Activated CD8-positive, alpha-beta memory T cell treated with anti-CD3 and anti-CD28 coated beads for 36 hours (primary cell): ENCODE results near the gene EFNA2. TPM values are rescaled to one million over a fixed set of nuclear protein-coding genes. Genes with fewer than 3 reads are reported as not detected.

ENCODE experiments used
- CTCF ChIA-PET: fragments of 350-600 bp; sonication (Branson Sonifier 250); formaldehyde crosslinking; loops from one replicate; lab custom pipeline; 2021; ENCODE audit warnings: antibody characterized with exemption; lab: Charles Lee
- POLR2A ChIA-PET: fragments of 350-600 bp; sonication (Branson Sonifier 250); formaldehyde crosslinking; loops from one replicate; lab custom pipeline; 2021; ENCODE audit warnings: antibody characterized with exemption; lab: Charles Lee
- total RNA-seq, 2 experiments: library from RNA; stranded (reverse); gene quantifications; one replicate each; pipeline ENCODE4 v1.2.3, GENCODE V29; 2021

The EFNA2 gene
- total RNA-seq, 2 experiments from 2014 or later: not detected

GRCh38 chr19:1264801-1265614 lies 20.7 kb upstream of the EFNA2 start:
- CTCF ChIA-PET: interaction anchor here (1.3 to 17.9 kb wide), 2 partner anchors 9 to 21 kb away, joined by 3 to 373 read pairs; partner anchors contain the start of gene ATP5F1D
- POLR2A ChIA-PET: interaction anchor here (2.1 to 3.1 kb wide), 2 partner anchors 13 to 21 kb away, joined by 17 to 47 read pairs; no protein-coding TSS in a partner anchor

- ChIA-PET CTCF (interaction anchor here (1.3 to 17.9 kb wide), 5 partner anchors 8 to 135 kb away, joined by 3 to 373 read pairs (median 8); partner anchors contain the start of genes ATP5F1D and CBARP), POLR2A (interaction anchor here (0.5 to 3.1 kb wide), 4 partner anchors 11 to 21 kb away, joined by 3 to 47 read pairs (median 10); no protein-coding TSS in a partner anchor)
These were observed 20.0 kb upstream of the EFNA2 start for GRCh38 chr19:1265615-1266128.

GRCh38 chr19:1266129-1266915 lies 19.4 kb upstream of the EFNA2 start:
- ChIA-PET POLR2A (interaction anchor here (0.5 to 3.1 kb wide), 11 partner anchors 9 to 192 kb away, joined by 3 to 47 read pairs (median 3); partner anchors contain the start of genes ATP5F1D, FAM174C and GPX4), CTCF (interaction anchor here (0.6 to 17.9 kb wide), 13 partner anchors 9 to 467 kb away, joined by 3 to 373 read pairs (median 3); partner anchors contain the start of genes ABCA7, ARHGAP45, ATP5F1D and CBARP)

GRCh38 chr19:1266916-1267476 lies 18.7 kb upstream of the EFNA2 start:
- ChIA-PET POLR2A (interaction anchor here (0.6 to 3.1 kb wide), 10 partner anchors 8 to 193 kb away, joined by 3 to 47 read pairs (median 4); partner anchors contain the start of genes ATP5F1D, FAM174C and GPX4), CTCF (interaction anchor here (0.7 to 17.9 kb wide), 12 partner anchors 8 to 468 kb away, joined by 3 to 373 read pairs (median 4); partner anchors contain the start of genes ABCA7, ARHGAP45, ATP5F1D and CBARP)

GRCh38 chr19:1267477-1268225 lies 18.0 kb upstream of the EFNA2 start:
- POLR2A ChIA-PET: interaction anchor here (3.1 kb wide), 1 partner anchor 23 kb away, joined by 47 read pairs; no protein-coding TSS in a partner anchor
- CTCF ChIA-PET: interaction anchor here (1.6 to 17.9 kb wide), 3 partner anchors 13 to 200 kb away, joined by 8 to 373 read pairs (median 76); partner anchors contain the start of genes ARHGAP45 and ATP5F1D

GRCh38 chr19:1268226-1269064 lies 17.2 kb upstream of the EFNA2 start:
- CTCF ChIA-PET: interaction anchor here (1.2 to 17.9 kb wide), 4 partner anchors 9 to 25 kb away, joined by 3 to 373 read pairs (median 40); partner anchors contain the start of gene ATP5F1D
- POLR2A ChIA-PET: interaction anchor here (0.5 to 3.1 kb wide), 19 partner anchors 8 to 247 kb away, joined by 3 to 47 read pairs (median 4); partner anchors contain the start of genes ARHGAP45, ATP5F1D and RNU6-2

- CTCF ChIA-PET: interaction anchor here (1.2 to 17.9 kb wide), 4 partner anchors 8 to 25 kb away, joined by 3 to 373 read pairs (median 40); partner anchors contain the start of gene ATP5F1D
- POLR2A ChIA-PET: interaction anchor here (0.5 to 1.4 kb wide), 20 partner anchors 9 to 384 kb away, joined by 3 to 38 read pairs (median 3); partner anchors contain the start of genes ARHGAP45, ATP5F1D and RNU6-2
These were observed 16.6 kb upstream of the EFNA2 start, which contains the start of gene CIRBP for GRCh38 chr19:1269065-1269477. Gene CIRBP, plus strand, starts transcription at chr19:1269332. Its CDS starts 1,602 bp downstream, at chr19:1270934.

- CTCF ChIA-PET: interaction anchor here (1.2 to 17.9 kb wide), 4 partner anchors 8 to 26 kb away, joined by 3 to 373 read pairs (median 40); partner anchors contain the start of gene ATP5F1D
- POLR2A ChIA-PET: interaction anchor here (0.5 to 1.4 kb wide), 11 partner anchors 9 to 384 kb away, joined by 3 to 38 read pairs (median 4); partner anchors contain the start of gene ATP5F1D
These were observed 16.0 kb upstream of the EFNA2 start for GRCh38 chr19:1269478-1270212.

- CTCF ChIA-PET: interaction anchor here (4.3 to 17.9 kb wide), 2 partner anchors 26 to 27 kb away, joined by 31 to 373 read pairs; partner anchors contain the start of gene ATP5F1D
- POLR2A ChIA-PET: no interaction called here
These were observed 15.3 kb upstream of the EFNA2 start for GRCh38 chr19:1270213-1270853.

GRCh38 chr19:1270854-1271527 lies 14.7 kb upstream of the EFNA2 start:
- ChIA-PET POLR2A (interaction anchor here (1.2 kb wide), 1 partner anchor 30 kb away, joined by 5 read pairs; the partner anchor contains the start of gene ATP5F1D), CTCF (interaction anchor here (0.6 to 4.3 kb wide), 2 partner anchors 13 to 27 kb away, joined by 4 to 31 read pairs; no protein-coding TSS in a partner anchor)

- ChIA-PET CTCF (interaction anchor here (0.6 to 4.3 kb wide), 2 partner anchors 14 to 27 kb away, joined by 4 to 31 read pairs; no protein-coding TSS in a partner anchor), POLR2A (interaction anchor here (1.2 to 1.3 kb wide), 2 partner anchors 28 to 31 kb away, joined by 5 to 7 read pairs; partner anchors contain the start of gene ATP5F1D)
These were observed 13.9 kb upstream of the EFNA2 start for GRCh38 chr19:1271528-1272422.

- POLR2A ChIA-PET: interaction anchor here (1.0 to 1.3 kb wide), 3 partner anchors 20 to 354 kb away, joined by 3 to 7 read pairs (median 3); no protein-coding TSS in a partner anchor
These were observed 13.0 kb upstream of the EFNA2 start for GRCh38 chr19:1272423-1273262.

More at GRCh38 chr19:1272423-1273262, 13.0 kb upstream of the EFNA2 start:
- CTCF ChIA-PET: interaction anchor here (4.3 kb wide), 1 partner anchor 28 kb away, joined by 31 read pairs; no protein-coding TSS in a partner anchor
